Activated gamma-delta T cell treated with anti-CD3 and anti-CD28 coated beads, Interleukin-2, amount 50 U/mL, for 16 hours (primary cell): ENCODE measurements around the gene NBAS.
"Not testable (repeated sequence)": the region's sequence is repeated elsewhere in the genome, so short reads cannot be mapped to it uniquely, and the experiment has no call there.

Source experiments
- DNase-seq: peaks from one replicate; pipeline ENCODE4 v3.0.0-alpha.2; 2020; ENCODE audit warnings: low read depth

NBAS gene

GRCh38 chr2:15460112-15460620, 101.0 kb downstream of the NBAS start:
- DNase-seq: no peak

- DNase-seq: no peak
These were observed 102.9 kb downstream of the NBAS start for GRCh38 chr2:15458277-15458676.

GRCh38 chr2:15457868-15458267, 103.3 kb downstream of the NBAS start:
- no peak for DNase-seq

- DNase-seq: no peak
These were observed 104.8 kb downstream of the NBAS start for GRCh38 chr2:15456352-15456751.

GRCh38 chr2:15450808-15451207, 110.3 kb downstream of the NBAS start:
- no peak for DNase-seq

GRCh38 chr2:15449556-15450236, 111.4 kb downstream of the NBAS start:
- DNase-seq: no peak

GRCh38 chr2:15448250-15448839, 112.8 kb downstream of the NBAS start:
- no peak for DNase-seq

GRCh38 chr2:15447381-15447780, 113.8 kb downstream of the NBAS start:
- DNase-seq: no peak

GRCh38 chr2:15446961-15447360, 114.2 kb downstream of the NBAS start:
- no peak for DNase-seq

- no peak for DNase-seq
These were observed 115.1 kb downstream of the NBAS start for GRCh38 chr2:15445891-15446562.

- DNase-seq: not testable (repeated sequence)
These were observed 121.2 kb downstream of the NBAS start for GRCh38 chr2:15439768-15440524.

- not testable (repeated sequence) for DNase-seq
These were observed 121.8 kb downstream of the NBAS start for GRCh38 chr2:15439366-15439765.

- DNase-seq: no peak
These were observed 124.9 kb downstream of the NBAS start for GRCh38 chr2:15436195-15436594.

- no peak for DNase-seq
These were observed 125.7 kb downstream of the NBAS start for GRCh38 chr2:15435474-15435873.

- DNase-seq: no peak
These were observed 128.4 kb downstream of the NBAS start for GRCh38 chr2:15432642-15433256.

- DNase-seq: no peak
These were observed 132.1 kb downstream of the NBAS start for GRCh38 chr2:15429032-15429431.

- DNase-seq: no peak
These were observed 133.1 kb downstream of the NBAS start for GRCh38 chr2:15427987-15428386.

- DNase-seq: no peak
These were observed 134.5 kb downstream of the NBAS start for GRCh38 chr2:15426606-15427005.

- no peak for DNase-seq
These were observed 135.4 kb downstream of the NBAS start for GRCh38 chr2:15425712-15426111.

- DNase-seq: no peak
These were observed 139.4 kb downstream of the NBAS start for GRCh38 chr2:15421753-15422152.

GRCh38 chr2:15415748-15416147, 145.4 kb downstream of the NBAS start:
- no peak for DNase-seq

- no peak for DNase-seq
These were observed 148.4 kb downstream of the NBAS start for GRCh38 chr2:15412779-15413178.
